ENCODE data around the gene ARHGEF28. TPM values are rescaled to one million over a fixed set of nuclear protein-coding genes. Genes with fewer than 3 reads are reported as not detected.

ARHGEF28 gene
- total RNA-seq, 1 experiment from 2014 or later = 0.57 TPM

- TF ChIP-seq CTCF (conservative IDR thresholded peaks at IDR 0.05) = no peak
- Histone ChIP-seq H2BK12ac (ENCODE audit: insufficient read length, low read depth, low read length) (no peak overlapping the region), H4K5ac (ENCODE audit: insufficient read length, low read depth, low read length) (no peak overlapping the region), H3K14ac (ENCODE audit: insufficient read depth, low read length) (no peak overlapping the region), H3K9me3 (ENCODE audit: control insufficient read depth, low read depth, low read length) (no peaks in the 10 kb centered on the region), H2BK120ac (ENCODE audit: low read depth, low read length, poor library complexity, severe bottlenecking) (no peak overlapping the region), H2BK5ac (ENCODE audit: insufficient read length, low read length) (no peak overlapping the region), H2BK15ac (ENCODE audit: low read depth, low read length) (no peak overlapping the region), H2AFZ (ENCODE audit: low read length) (no peak overlapping the region), H3K4me2 (ENCODE audit: insufficient read depth, insufficient read length, low read length) (no peak overlapping the region), H3K18ac (ENCODE audit: insufficient read length, low read depth, low read length) (no peak overlapping the region), H3K56ac (ENCODE audit: insufficient read length, low read depth, low read length) (no peak overlapping the region), H2AK5ac (ENCODE audit: insufficient read length, low read length) (no peak overlapping the region), H3K27ac (ENCODE audit: insufficient read length, low read depth, low read length) (no peak overlapping the region), H3K4ac (ENCODE audit: low read depth, low read length) (no peak overlapping the region), H3K9ac (ENCODE audit: extremely low read depth, insufficient read length, low read length) (no peak overlapping the region), H3K23ac (ENCODE audit: insufficient read length, low read depth, low read length) (no peak overlapping the region), H4K91ac (ENCODE audit: insufficient read length, low read depth, low read length) (no peak overlapping the region), H4K20me1 (ENCODE audit: control insufficient read depth, insufficient read depth, insufficient read length) (no peaks in the 10 kb centered on the region), H3K27me3 (ENCODE audit: insufficient read depth, low read length) (no peaks in the 10 kb centered on the region), H3K79me1 (ENCODE audit: insufficient read depth, low read depth, low read length, poor library complexity, severe bottlenecking) (no peaks in the 10 kb centered on the region), H3T11ph (ENCODE audit: low read length) (no peak overlapping the region), H4K8ac (replicated peaks; ENCODE audit: insufficient read length, low read depth, low read length) (no peak overlapping the region), H3K79me2 (ENCODE audit: insufficient read depth, low read length) (no peaks in the 10 kb centered on the region), H2BK20ac (ENCODE audit: low read depth, low read length, poor library complexity, severe bottlenecking) (no peak overlapping the region), H3K23me2 (ENCODE audit: insufficient read length, low read depth, low read length, poor library complexity, severe bottlenecking) (no peaks in the 10 kb centered on the region), H3K4me1 (ENCODE audit: insufficient read depth, low read length) (no peaks in the 10 kb centered on the region)
- H3K4me1 Mint-ChIP-seq = no peaks in the 10 kb centered on the region
- no peak overlapping the region for H3K27ac Mint-ChIP-seq
- no CpG with 5 or more reads among the region's 3 CpGs for WGBS (ENCODE audit: extremely low coverage, insufficient read length, low lambda C conversion rate)
- no peaks in the 10 kb centered on the region for H3K36me3 Mint-ChIP-seq (ENCODE audit: insufficient read depth in 1 of 3, low read depth in 3 of 3)
- no peaks in the 10 kb centered on the region for H3K27me3 Mint-ChIP-seq (ENCODE audit: low read depth)
- peaks cover 3 to 10% of the 10 kb centered on the region in 2 experiments; a peak in 3 of 5 replicates for H3K9me3 Mint-ChIP-seq
- no peak overlapping the region for H3K4me3 Mint-ChIP-seq
- no peak for DNase-seq
Observed at GRCh38 chr5:73907164-73907563, 281.2 kb downstream of the ARHGEF28 start.
